Activated CD8-positive, alpha-beta memory T cell treated with anti-CD3 and anti-CD28 coated beads, Interleukin-2, amount 50 U/mL, for 24 hours (primary cell): ENCODE measurements around the gene SEC14L5.
"Not testable (repeated sequence)": the region's sequence is repeated elsewhere in the genome, so short reads cannot be mapped to it uniquely, and the experiment has no call there.

Experiments used
- DNase-seq: peaks from one replicate; pipeline ENCODE4 v3.0.0-alpha.2; 2020; ENCODE audit errors: extremely low read depth

Gene SEC14L5

DNA sequence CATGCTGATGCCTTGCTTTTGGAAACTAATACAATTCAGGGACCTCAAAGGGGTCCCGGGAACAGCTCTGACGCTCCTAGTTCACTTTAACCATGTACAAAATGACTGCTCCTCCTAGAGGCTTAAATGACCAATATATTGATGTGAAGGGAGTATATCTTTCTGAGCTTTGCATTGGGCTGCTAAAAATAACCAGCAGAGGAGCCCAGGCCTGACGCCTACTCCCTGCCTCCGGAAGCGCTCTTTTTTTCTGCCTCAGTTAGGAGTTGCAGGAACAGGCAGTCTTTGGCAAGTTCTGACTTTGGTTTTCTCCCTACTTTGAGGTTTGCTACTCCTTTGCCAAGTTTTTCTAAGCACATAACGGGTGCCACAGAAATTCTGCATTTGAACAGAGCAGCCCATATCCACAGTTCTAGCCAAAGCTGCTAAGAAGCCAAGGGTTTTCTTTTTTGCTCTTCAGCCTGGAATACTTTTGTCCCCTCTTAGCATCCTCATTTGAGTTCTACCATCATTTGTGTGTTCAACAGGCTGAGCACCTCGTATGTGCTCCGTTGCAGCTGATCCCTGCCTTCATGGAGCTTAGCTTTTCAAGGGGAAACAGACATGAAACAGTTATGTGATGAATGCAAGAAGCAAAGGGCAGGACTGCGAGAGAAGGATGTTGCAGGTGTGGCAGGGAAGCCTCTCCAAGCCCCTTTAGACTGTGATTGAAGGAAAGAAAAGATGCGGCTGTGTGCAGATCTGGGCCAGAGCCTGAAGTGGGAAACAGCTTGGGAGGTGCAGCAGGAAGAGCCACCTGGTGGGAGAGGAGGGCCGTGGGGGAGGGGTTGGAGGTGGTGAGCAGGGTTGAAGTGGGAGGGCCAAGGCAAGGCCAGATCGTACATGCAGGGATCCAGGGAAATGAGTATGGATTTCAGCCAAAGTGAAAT, 78.4 kb downstream of the SEC14L5 start:
- DNase-seq, result no peak

DNA sequence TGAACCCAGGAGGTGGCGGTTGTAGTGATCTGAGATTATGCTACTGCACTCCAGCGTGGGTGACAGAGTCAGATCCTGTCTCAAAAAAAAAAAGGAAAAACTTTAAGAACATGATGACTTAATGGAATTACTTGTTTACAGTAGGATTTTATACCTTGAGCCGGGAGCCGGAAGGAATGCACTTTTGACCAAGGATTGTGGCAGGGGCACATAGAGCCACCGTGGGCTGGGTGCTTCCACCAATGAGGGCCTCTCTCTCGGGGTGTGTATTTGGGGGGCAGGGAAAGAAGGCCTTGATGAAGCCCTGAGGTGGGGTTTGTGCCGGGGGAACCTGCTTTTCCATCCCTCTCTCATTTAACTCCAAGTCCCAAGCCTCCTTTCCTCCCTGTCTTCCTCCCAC, 82.3 kb downstream of the SEC14L5 start:
- DNase-seq, result no peak

DNA sequence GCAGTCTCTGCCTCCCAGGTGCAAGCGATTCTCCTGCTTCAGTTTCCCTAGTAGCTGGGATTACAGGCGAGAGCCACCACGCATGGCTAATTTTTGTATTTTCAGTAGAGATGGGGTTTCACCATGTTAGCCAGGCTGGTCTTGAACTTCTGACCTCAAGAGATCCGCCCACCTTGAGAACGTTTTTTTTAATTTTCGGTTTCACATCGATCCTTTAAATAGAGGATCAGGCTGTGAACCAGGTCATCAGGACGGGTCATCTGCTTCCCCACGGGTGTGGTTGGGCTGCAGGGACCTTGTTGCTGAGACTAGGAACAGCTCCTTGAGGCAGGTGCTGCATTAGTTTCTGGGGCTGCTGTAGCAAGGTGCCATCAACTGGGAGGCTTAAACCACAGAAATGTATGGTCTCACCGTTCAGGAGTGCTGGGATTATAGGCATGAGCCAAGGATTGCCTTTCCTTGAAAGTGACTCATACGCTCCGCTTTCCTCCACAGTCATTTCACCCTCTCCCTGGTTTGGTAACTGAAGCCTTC, 83.5 kb downstream of the SEC14L5 start:
- no peak for DNase-seq

DNA sequence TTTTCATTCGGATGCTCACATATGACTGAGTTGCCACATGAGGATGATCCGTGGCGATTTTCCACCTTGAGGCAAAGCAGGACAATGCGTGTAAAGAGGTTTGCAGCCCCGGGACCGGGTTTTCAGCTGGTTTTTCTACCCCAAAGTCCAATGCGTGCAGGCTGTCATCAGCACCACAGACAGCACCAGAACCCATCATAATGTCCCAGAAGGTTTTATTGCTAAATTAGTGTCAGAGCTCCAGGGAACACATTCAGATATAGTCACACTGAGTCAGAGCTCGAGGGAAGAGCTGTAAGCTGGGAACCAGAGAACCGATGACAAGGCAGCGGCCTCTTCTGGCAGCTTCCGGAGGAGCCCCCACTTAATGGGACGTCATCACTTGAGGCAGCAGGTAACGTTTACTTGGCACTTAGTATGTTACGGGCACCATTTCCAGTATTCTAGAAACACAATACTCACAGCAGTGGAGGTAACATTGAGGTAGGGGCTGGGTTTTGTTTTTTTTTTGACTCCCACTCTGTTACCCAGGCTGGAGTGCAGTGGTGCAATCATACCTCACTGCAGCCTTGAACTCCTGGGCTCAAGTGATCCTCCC, 84.5 kb downstream of the SEC14L5 start:
- no peak for DNase-seq

DNA sequence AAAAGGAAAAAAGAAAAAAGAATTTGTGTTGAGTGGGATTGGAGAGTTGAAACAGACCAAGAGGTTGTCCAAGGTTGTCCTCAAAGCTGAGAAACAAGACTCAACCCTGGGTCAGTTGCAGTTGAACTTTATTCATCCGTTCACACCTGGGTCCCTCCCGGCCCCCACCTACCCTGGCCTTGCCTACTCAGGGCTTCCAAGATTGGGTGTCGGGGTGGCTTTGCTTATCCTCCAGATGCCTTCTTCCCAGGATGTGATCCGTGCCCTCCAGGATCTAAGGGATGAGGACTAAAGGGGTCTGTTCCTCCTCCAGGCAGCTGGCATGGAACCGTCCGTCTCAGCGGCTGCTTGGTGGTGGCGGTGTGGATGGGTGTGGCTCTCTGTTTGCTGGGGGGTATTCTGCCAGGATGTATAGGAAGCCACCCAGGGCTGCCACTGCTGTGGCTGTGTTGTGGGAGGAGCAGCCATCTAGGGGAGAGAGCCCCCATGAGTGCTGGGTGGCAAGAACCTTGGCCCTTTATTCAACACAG, 85.9 kb downstream of the SEC14L5 start:
- no peak for DNase-seq

DNA sequence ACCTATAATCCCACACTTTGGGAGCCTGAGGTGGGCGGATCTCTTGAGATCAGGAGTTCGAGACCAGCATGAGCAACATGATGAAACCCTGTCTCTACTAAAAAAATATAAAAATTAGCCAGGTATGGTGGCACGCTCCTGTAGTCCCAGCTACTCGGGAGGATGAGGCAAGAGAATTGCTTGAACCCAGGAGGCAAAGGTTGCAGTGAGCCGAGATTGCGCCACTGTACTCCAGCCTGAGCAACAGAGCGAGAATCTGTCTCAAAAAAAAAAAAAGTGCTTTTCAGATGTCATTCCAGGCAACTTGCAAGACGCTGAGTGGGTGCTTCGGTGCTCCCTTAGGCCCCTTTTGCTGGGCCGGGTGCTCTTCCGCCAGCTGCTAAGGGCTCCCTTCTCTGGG, 86.5 kb downstream of the SEC14L5 start:
- not testable (repeated sequence) for DNase-seq

DNA sequence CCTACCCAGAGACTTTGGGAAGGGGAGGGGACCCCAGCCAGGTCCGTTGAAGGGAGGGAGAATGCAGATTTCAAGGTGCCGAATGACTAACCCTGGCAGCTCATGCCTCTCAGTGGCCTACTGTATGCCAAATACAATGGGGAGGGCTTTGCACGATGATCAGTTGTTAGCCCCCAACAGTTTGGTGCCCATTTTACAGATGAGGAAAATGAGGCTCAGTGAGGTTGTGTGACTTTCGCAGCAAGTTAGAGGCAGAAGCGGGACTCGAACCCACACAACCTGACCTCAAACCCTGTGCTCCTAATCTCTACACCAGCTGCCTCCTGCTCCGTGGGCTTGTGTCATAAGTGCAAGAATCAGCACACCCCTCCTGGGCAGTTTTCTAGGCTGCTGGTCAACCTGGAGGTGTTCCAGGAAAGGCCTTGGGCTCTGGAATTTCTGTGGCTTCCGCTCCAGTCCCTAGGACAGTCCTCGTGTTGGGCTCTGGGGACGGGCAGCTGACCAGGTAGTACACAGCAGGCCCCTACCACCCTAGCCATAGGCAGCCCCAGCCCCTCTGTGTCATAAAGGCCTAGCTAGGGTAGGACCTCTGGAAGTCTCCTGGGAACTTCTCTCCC, 87.5 kb downstream of the SEC14L5 start:
- DNase-seq, result no peak

DNA sequence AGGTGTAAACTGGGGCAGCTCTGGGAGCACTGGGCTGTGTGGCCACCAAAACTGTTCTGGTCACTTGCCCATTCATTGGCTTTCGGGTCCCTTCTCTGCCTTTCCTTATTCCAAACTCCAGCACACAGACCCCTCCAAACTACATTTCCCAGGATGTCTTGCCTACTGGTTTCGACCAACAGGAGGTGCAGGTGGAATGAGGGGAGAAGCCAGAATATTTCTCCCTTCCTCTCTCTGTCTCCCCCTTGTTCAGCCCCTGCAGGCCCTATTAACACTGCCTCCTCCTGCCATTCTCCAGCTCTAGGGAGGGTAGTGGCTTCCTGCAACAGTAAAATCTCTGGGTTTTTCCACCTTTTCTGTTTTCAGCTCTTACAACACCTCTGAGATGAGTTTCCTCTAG, 88.8 kb downstream of the SEC14L5 start:
- DNase-seq, result no peak

DNA sequence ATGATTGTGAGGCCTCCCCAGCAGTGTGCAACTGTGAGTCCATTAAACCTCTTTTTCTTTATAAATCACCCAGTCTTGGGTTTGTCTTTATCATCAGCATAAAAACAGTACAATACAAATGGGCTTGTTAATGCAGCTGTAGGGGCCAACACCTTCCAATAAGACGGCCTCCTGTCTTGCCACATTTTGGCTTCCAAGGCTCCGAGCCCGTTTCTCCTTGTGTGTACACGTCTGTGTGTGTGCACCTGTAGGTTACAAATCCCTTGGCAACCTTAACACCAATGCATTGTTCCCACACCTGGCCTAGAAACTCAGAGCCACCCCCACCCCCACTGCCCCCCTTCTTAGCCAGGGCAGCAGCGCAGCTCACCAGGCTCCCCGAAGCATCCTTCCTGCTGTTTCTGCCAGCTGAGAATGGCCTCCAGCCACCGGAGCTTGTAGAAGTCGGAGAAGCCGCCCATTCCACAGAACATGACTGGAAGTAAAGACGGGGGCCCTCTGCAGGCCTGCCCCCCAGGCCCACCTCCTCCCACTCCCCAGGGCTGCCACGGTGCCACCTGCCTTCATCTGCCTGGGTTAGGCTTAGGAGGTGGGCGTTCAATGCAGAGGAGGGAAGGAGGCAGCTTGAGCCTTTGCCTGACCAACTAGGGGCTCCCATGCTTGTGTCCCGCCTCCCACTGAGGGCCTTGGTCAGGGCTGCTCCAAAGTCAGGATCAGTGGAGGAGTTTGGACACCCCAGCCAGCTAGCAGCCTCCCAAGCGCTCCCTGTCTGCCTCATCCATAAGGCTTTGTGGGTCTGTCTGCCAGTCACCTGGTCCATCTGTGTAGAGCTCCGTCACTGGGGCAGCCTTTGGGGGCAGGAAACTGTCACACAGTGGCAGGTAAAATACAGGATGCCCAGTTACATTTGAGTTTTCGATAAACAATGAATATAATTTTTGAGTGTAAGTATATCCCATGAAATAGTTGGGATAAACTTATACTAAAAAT, 97.0 kb downstream of the SEC14L5 start:
- DNase-seq, result no peak

DNA sequence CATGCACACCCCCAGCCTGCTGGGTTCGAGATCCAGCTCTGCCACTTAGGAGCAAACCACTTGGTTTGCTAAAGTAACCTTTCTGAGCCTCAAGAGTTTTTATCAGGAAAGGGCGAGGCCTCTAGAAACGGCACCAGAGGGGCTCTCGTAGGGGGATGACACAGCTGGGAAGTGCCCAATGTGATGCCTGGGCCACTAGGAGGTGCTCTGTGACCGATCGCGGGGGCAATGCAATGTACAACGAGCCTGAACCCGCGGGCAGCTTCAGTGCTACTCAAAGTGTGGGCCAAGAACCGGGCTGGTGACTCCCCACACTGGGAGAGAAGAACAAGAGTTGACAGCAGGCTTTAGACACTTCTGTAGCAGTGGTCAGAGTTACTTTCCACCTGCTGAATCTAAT, 98.2 kb downstream of the SEC14L5 start:
- no peak for DNase-seq

DNA sequence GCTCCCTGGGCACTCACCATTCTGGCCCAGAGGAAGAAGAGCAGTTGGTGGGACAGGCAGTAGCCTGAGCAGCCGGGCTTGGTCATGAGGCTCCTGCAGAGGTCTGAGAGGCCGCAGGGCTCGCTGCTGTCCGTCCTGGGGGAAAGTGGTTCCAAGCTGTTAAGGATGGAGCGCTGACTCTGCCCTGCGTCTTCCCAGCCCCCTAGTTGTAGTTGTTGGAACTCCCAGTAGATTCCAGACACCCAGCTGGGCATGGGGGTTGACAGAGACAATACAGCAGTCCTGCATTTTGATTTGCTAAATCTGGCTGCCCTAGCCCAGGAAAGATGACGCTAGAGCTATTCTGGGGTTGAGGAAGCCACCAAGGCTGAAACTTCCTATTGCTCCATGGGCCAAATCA, 100.3 kb downstream of the SEC14L5 start:
- DNase-seq, result no peak

DNA sequence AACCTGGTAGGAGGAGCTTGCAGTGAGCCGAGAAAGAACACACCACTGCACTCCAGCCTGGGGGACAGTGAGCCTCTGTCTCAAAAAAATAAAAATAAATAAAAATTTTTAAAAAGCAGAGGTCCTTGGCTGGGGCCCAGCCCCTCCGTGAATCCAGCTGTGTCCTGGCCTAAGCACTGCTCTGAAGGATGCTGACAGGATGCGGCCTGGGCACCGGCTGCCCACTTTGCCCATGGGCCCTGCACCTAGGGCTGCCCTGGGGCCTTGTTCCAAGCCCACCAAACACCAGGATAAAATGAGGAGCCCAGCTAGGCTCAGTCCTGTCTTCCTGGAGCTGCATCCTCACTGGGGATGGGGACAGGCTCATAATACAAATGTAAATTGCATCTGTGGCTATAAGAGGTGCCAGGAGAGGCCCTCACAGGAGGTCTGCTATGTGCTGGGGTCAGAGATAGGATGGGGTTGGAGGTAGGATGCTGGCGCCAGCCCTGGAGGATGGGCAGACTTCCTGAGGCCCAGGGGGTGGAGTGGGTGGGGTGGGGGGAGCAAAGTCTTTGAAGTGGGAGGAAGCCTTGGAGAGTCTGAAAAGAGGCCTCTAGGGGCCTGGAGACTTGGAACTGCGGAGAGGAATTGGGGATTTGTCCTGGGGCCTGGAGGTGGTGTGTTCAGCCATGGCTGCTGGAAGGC, 101.4 kb downstream of the SEC14L5 start:
- DNase-seq, result no peak

DNA sequence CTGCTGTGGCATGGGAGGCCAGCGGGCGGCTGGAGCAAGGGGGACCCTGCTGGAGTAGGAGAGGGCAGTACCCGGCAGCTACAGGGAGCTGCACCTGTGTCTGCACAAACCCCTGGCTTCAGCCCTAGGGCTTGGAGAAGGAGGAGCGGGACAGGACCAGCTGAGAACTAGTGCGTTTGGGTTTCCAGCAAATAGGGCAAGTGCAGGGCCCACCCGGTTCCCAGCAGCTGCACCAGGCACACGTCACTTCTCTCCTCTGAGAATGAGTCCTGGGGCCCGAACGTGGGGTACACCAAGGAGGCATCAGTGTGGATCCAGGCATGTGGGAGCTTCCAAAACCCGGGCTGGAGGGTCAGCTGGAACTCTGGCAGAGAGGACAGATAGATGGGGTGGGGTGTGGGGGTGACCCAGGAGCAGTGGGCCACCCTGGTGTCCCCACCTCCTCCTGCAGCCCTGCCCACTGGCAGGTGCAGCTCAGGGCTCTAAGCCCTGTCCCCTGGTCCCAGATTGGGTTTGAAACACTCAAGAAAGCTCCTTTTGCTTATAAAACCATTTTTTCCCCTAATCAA, 102.0 kb downstream of the SEC14L5 start:
- DNase-seq, result no peak

DNA sequence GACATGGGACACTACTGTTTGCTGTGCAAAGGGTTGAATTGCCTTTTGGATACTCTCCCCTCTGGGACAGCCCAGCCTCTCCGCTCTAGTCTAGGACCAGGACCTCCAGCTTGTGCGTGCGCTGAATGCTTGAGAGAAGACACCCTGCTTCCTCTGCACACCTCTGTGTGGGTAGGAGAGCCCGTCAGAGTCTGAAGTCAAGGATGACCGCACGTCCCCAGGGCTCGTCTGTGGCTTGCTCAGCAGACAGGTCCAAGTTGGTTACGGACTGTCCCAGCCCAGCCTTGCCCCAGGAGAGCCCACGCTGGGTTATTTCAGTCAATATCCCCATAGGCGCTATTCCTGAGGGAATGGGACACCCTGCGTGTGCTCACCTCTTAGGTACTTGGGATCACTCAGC, 103.9 kb downstream of the SEC14L5 start:
- no peak for DNase-seq

DNA sequence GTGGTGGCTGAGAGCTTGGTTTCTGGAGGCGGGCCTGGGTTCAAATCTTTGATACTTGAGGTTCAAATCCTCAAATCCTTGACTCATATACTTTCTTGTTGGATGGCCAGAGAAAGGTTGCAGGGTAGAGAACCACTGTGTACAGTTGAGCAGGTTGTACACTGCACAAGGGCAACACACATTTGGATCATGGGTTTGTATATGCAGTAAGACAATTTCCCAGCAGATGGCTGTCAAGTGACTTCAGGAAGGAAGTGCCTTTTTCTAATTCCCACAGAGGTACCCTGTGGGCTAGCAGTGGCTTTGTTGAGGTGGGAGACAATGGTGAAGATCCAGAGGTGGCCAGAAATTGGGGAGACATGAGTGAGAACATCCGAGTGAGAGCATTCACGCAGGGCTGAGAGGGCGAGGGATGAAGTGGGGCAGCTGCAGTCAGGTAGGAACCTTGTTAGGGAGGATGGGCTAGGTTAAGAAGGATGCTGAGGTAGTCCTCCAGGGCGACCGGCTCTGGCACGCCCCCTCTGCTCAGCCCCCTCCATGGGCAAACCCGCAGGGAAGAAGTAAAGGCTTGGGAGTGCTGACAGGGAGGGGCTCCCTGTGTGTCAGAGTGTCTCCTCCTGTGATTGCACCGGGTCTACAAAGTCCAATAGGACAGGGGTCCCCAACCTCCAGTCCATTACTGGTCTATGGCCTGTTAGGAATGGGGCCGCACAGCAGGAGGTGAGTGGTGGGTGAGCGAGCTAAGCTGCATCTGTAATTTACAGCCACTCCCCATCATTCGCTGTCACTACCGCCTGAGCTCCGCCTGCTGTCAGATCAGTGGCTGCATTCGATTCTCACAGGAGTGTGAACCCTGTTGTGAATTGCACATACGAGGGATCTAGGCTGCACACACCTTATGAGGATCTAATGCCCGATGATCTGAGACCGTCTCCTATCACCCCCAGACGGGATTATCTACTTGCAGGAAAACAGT, 104.9 kb downstream of the SEC14L5 start:
- no peak for DNase-seq

DNA sequence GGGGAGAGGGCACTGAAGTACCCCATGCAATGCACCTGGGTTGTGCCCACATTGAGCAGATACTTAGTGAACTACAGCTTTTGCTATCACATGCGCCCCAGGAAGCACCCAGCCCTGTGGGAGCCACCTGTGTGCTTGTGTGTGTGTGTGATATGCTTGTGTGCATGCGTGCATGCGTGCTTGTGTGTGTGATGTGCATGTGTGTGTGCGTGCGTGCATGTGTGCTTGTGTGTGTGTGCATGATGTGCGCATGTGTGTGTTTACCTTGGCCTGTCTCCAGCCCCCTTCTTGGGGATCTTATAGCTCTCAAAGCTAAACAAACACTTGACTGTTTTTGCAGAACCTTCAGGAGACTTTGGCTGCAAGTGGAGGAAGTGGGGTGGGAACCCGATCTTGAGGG, 106.8 kb downstream of the SEC14L5 start:
- DNase-seq, result no peak

DNA sequence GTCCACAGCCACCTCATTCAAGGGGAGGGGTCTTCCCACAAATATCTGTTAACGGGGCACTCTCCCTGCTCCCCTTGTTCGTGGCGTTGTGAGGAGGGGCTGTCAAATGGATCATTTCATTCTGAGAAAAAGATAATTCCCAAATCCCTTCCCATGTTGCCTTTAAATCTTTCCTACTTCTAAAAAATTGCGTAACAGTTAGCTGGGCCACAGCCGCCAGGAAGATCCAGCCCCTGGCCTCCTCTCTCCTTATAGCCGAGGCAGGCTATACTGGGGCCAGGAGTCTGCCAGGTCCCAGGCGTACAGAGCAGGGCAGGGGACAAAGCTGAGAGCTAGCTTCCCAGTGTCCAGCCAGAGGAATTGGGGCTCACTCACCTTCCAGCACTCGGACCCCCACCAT, 107.2 kb downstream of the SEC14L5 start:
- no peak for DNase-seq

DNA sequence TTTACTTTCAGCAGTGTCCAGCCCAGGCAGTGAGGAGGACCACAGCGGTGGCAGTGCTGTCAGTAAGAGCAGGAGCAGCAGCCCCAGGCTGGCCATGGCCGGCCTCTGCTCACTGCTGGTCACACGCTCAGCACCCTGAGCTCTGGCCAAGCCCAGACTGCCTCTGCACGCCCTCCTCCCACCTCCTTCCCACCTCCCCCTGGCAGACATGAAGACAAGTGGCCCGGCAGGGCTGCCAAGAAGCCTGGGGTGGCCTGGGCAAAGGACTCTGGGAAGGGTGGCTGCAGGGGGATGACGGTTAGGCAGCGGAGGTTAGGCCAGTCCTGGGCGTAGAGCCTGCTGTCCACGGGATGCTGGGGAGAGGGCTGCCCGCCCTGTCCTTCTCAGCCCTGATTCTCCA, 107.7 kb downstream of the SEC14L5 start, which contains the start of gene C16orf89:
TSS of gene C16orf89 (minus strand) at position 144 of the 400 bp plus-strand sequence. CDS start at position 96, 48 bp downstream.
- no peak for DNase-seq

DNA sequence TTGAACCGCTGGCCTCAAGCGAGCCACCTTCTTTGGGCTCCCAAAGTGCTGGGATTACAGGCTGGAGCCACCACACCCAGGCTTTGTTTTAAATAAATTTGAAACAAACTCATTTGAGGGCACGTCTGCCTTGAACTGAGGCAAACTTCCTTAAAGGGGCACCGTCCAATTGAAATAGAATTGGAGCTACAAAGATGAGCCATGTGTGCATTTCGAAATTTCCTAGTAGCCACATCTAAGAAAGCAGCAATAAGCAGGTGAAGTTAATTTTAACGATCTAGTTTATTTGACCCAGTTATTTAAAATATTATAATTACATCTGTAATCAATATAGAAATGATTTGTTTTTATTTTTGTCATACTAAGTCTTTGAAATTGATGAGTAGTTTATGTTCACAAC, 108.4 kb downstream of the SEC14L5 start:
- no peak for DNase-seq
